ENCODE data around the gene PRPSAP2. TPM values are rescaled to one million over a fixed set of nuclear protein-coding genes. Genes with fewer than 3 reads are reported as not detected.

Gene PRPSAP2
- polyA plus RNA-seq, 3 donors, result 17.1 to 20.9 (median 20.5) TPM

DNA sequence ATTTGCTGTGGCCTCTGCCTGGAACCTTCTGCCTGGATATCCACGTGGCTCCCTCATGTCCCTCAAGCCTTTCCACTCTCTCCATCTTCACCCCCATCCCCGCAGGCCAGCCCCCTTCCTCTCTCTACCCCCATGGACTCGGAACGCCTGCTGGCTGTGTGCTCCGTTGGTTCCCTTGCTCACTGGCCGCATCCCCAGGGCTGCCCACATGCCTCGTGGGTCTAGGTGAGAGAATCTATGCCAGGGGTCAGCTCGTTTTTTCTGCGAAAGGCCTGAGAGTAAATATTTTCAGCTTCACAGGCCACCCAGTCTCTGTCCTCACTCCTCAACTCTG is 106.1 kb downstream of the PRPSAP2 start:
- Histone ChIP-seq H3K27me3 (ENCODE audit: control insufficient read depth in 2 of 2, insufficient read depth in 2 of 2, low read length in 2 of 2) (no peaks in the 10 kb centered on the region), H3K4me3 (replicated peaks in 1 of 3; ENCODE audit: low read depth in 2 of 3, low read length in 3 of 3) (no peak overlapping the region), H3K4me2 (replicated peaks; ENCODE audit: extremely low read depth, low read length, poor library complexity, severe bottlenecking) (no peak overlapping the region), H3K27ac (ENCODE audit: low read depth in 1 of 2, low read length in 2 of 2) (no peak overlapping the region), H3K4me1 (ENCODE audit: control insufficient read depth in 1 of 2, insufficient read depth in 2 of 2, low read length in 2 of 2) (peaks cover 10 to 12% of the 10 kb centered on the region in 2 donors), H3K79me2 (ENCODE audit: insufficient read depth, low read length) (no peaks in the 10 kb centered on the region), H3K36me3 (replicated peaks in 1 of 2; ENCODE audit: control insufficient read depth in 1 of 2, insufficient read depth in 2 of 2, low read length in 2 of 2) (no peaks in the 10 kb centered on the region), H2AFZ (ENCODE audit: insufficient read depth, low read depth, low read length, poor library complexity, severe bottlenecking) (no peak overlapping the region), H3K9me3 (replicated peaks in 1 of 2; ENCODE audit: control insufficient read depth in 1 of 2, insufficient read depth in 1 of 2, low read length in 2 of 2) (no peaks in the 10 kb centered on the region), H4K20me1 (ENCODE audit: insufficient read depth, low read length) (no peaks in the 10 kb centered on the region), H3K9ac (ENCODE audit: insufficient read depth, low read length, poor library complexity, severe bottlenecking) (no peak overlapping the region)
- no peaks in the 10 kb centered on the region for H3K36me3 Mint-ChIP-seq
- DNase-seq, result no peak
- H3K4me1 Mint-ChIP-seq, result peaks cover 15% of the 10 kb centered on the region
- H3K4me3 Mint-ChIP-seq, result no peak overlapping the region
- peak overlapping the region in 1 of 7 donors; percentile 8 for H3K27ac Mint-ChIP-seq
- peaks cover 2 to 7% (median 2%) of the 10 kb centered on the region in 3 donors for H3K27me3 Mint-ChIP-seq (ENCODE audit: low read depth in 3 of 3)
- no peaks in the 10 kb centered on the region for H3K9me3 Mint-ChIP-seq
- TF ChIP-seq, protein P1, sequence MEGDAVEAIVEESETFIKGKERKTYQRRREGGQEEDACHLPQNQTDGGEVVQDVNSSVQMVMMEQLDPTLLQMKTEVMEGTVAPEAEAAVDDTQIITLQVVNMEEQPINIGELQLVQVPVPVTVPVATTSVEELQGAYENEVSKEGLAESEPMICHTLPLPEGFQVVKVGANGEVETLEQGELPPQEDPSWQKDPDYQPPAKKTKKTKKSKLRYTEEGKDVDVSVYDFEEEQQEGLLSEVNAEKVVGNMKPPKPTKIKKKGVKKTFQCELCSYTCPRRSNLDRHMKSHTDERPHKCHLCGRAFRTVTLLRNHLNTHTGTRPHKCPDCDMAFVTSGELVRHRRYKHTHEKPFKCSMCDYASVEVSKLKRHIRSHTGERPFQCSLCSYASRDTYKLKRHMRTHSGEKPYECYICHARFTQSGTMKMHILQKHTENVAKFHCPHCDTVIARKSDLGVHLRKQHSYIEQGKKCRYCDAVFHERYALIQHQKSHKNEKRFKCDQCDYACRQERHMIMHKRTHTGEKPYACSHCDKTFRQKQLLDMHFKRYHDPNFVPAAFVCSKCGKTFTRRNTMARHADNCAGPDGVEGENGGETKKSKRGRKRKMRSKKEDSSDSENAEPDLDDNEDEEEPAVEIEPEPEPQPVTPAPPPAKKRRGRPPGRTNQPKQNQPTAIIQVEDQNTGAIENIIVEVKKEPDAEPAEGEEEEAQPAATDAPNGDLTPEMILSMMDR (IDR thresholded peaks at IDR 0.05), result no peak
- intact Hi-C loops (cut with micrococcal nuclease), result no loop called here
- WGBS (ENCODE audit: insufficient coverage), result 96% methylated on average over 5 of the region's 9 CpGs

DNA sequence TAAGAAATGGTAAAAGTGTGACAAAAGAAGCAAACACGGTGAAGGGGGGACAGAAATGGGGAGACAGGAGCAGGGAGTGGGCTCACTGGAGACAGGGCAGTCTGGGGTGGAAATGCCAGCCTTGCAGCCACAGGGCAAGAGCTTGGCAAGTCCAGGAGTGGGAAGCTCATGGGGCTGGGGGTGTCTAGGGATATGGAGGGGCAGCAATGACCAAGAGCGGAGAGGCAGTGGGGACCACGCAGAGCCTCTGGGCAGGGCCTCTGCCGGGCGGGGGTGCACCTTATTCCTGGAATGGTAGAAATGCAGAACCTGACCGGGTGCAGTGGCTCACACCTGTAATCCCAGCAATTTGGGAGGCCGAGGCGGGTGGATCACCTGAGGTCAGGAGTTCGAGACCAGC is 106.6 kb downstream of the PRPSAP2 start:
- peaks cover 21% of the 10 kb centered on the region for H3K4me1 Mint-ChIP-seq
- TF ChIP-seq, protein P1 (IDR thresholded peaks at IDR 0.05), result no peak
- Histone ChIP-seq H3K36me3 (replicated peaks in 1 of 2; ENCODE audit: control insufficient read depth in 1 of 2, insufficient read depth in 2 of 2, low read length in 2 of 2) (no peaks in the 10 kb centered on the region), H3K27me3 (ENCODE audit: control insufficient read depth in 2 of 2, insufficient read depth in 2 of 2, low read length in 2 of 2) (no peaks in the 10 kb centered on the region), H4K20me1 (ENCODE audit: insufficient read depth, low read length) (no peaks in the 10 kb centered on the region), H3K4me2 (replicated peaks; ENCODE audit: extremely low read depth, low read length, poor library complexity, severe bottlenecking) (no peak overlapping the region), H3K4me3 (replicated peaks in 1 of 3; ENCODE audit: low read depth in 2 of 3, low read length in 3 of 3) (no peak overlapping the region), H3K4me1 (ENCODE audit: control insufficient read depth in 1 of 2, insufficient read depth in 2 of 2, low read length in 2 of 2) (peaks cover 16 to 18% of the 10 kb centered on the region in 2 donors), H3K9ac (ENCODE audit: insufficient read depth, low read length, poor library complexity, severe bottlenecking) (no peak overlapping the region), H3K27ac (ENCODE audit: low read depth in 1 of 2, low read length in 2 of 2) (no peak overlapping the region), H3K79me2 (ENCODE audit: insufficient read depth, low read length) (no peaks in the 10 kb centered on the region), H2AFZ (ENCODE audit: insufficient read depth, low read depth, low read length, poor library complexity, severe bottlenecking) (no peak overlapping the region), H3K9me3 (replicated peaks in 1 of 2; ENCODE audit: control insufficient read depth in 1 of 2, insufficient read depth in 1 of 2, low read length in 2 of 2) (no peaks in the 10 kb centered on the region)
- no peaks in the 10 kb centered on the region for H3K9me3 Mint-ChIP-seq
- H3K36me3 Mint-ChIP-seq, result no peaks in the 10 kb centered on the region
- peak overlapping the region in 1 of 7 donors; percentile 32 for H3K27ac Mint-ChIP-seq
- no peak for DNase-seq
- intact Hi-C loops (cut with micrococcal nuclease), result no loop called here
- H3K4me3 Mint-ChIP-seq, result no peak overlapping the region
- peaks cover 2 to 7% (median 3%) of the 10 kb centered on the region in 3 donors for H3K27me3 Mint-ChIP-seq (ENCODE audit: low read depth in 3 of 3)
- WGBS (ENCODE audit: insufficient coverage), result 97% methylated on average over 9 of the region's 9 CpGs
